Endothelial cell of umbilical vein (primary cell): Measurements from ENCODE around the gene SORCS2. TPM values are rescaled to one million over a fixed set of nuclear protein-coding genes. Genes with fewer than 3 reads are reported as not detected.

ENCODE experiments used
- BruUV-seq: library from RNA; stranded (reverse); fragments of 400-500 nt; replicated peaks from 2 replicates; lab custom pipeline; 2021; lab: Mats Ljungman, UMichigan
- CTCF ChIA-PET: fragments of 300-600, 350-600 bp; sonication (Branson Sonifier 250); formaldehyde crosslinking; loops from one replicate; lab custom pipeline; 2021; ENCODE audit warnings: antibody characterized with exemption, inconsistent platforms; lab: Charles Lee
- POLR2A ChIA-PET: fragments of 300-600, 350-600 bp; sonication (Branson Sonifier 250); formaldehyde crosslinking; loops from one replicate; lab custom pipeline; 2021; ENCODE audit warnings: antibody characterized with exemption, inconsistent platforms; lab: Charles Lee
- DNase-seq: peaks from one replicate; pipeline ENCODE4 v3.0.0-alpha.2; 2011; ENCODE audit warnings: low read depth, low spot score
- FAIRE-seq: peaks from 2 replicates; lab custom pipeline; 2011; peaks lifted over from hg19 to GRCh38; lab: Jason Lieb, UNC
- H2AFZ ChIP-seq: 2 replicates; pipeline ENCODE4 v1.6.0; 2012; ENCODE audit warnings: low read depth, low read length, control low read depth, inconsistent platforms
- H3K27ac ChIP-seq: 2 replicates; pipeline ENCODE4 v1.5.1; 2011; ENCODE audit warnings: low read depth, mild to moderate bottlenecking, control low read depth, low read length, moderate library complexity; ENCODE audit not compliant: insufficient read depth
- H3K27me3 ChIP-seq, 2 experiments: 2 replicates each; pipeline versions ENCODE4 v1.6.0 to v1.6.1; 2011; ENCODE audit warnings: low read length in 2 of 2, mixed read lengths in 1 of 2; ENCODE audit not compliant: control insufficient read depth in 2 of 2, insufficient read depth in 2 of 2
- H3K36me3 ChIP-seq, 2 experiments: 2 replicates in 1 of 2; 3 replicates in 1 of 2; pipeline ENCODE4 v1.5.1; 2011; ENCODE audit warnings: low read length in 2 of 2, mild to moderate bottlenecking in 1 of 2, moderate library complexity in 1 of 2; ENCODE audit not compliant: control insufficient read depth in 2 of 2, insufficient read depth in 2 of 2; ENCODE audit errors: extremely low read depth in 1 of 2
- H3K4me1 ChIP-seq: 3 replicates; pipeline ENCODE4 v1.5.1; 2011; ENCODE audit warnings: mild to moderate bottlenecking, low read length; ENCODE audit not compliant: control insufficient read depth, insufficient read depth; ENCODE audit errors: extremely low read depth
- H3K4me2 ChIP-seq: 2 replicates; pipeline ENCODE4 v1.6.1; 2011; ENCODE audit warnings: low read length, control low read depth, mixed read lengths; ENCODE audit not compliant: insufficient read depth
- H3K4me3 ChIP-seq, 3 experiments: fragments of 200-600 bp in 1 of 3; sonication (generic), shearing (Covaris generic) in 1 of 3; replicated peaks in 1 of 3; 2 replicates each; pipeline ENCODE4 v1.5.1; 2011 to 2016; ENCODE audit warnings: control low read depth in 3 of 3, low read length in 3 of 3, mild to moderate bottlenecking in 2 of 3, inconsistent platforms in 1 of 3, low read depth in 1 of 3, moderate library complexity in 1 of 3; ENCODE audit not compliant: insufficient read depth in 1 of 3
- H3K79me2 ChIP-seq: 2 replicates; pipeline ENCODE4 v1.6.0; 2012; ENCODE audit warnings: low read length, inconsistent platforms; ENCODE audit not compliant: control insufficient read depth, insufficient read depth
- H3K9ac ChIP-seq: replicated peaks from 2 replicates; pipeline ENCODE3; 2011; ENCODE audit warnings: low read length, control low read depth; ENCODE audit not compliant: insufficient read depth; ENCODE audit errors: extremely low read depth
- H3K9me1 ChIP-seq: replicated peaks from 3 replicates; pipeline ENCODE4 v1.6.0; 2011; ENCODE audit warnings: mild to moderate bottlenecking, low read length; ENCODE audit not compliant: control insufficient read depth, insufficient read depth; ENCODE audit errors: extremely low read depth
- H3K9me3 ChIP-seq: replicated peaks from 2 replicates; pipeline ENCODE4 v1.5.1; 2012; ENCODE audit warnings: low read length, inconsistent platforms; ENCODE audit not compliant: control insufficient read depth, insufficient read depth
- H4K20me1 ChIP-seq: replicated peaks from 2 replicates; pipeline ENCODE3; 2011; ENCODE audit warnings: mild to moderate bottlenecking, low read length; ENCODE audit not compliant: control insufficient read depth, insufficient read depth; ENCODE audit errors: extremely low read depth
- EZH2 ChIP-seq: IDR thresholded peaks from 2 replicates; pipeline ENCODE4 v1.6.1; 2012; ENCODE audit warnings: borderline replicate concordance, low read depth, mild to moderate bottlenecking, moderate library complexity, low read length, inconsistent platforms; ENCODE audit not compliant: severe bottlenecking
- FOS ChIP-seq: IDR thresholded peaks from 2 replicates; pipeline ENCODE4 v1.6.1; 2011; ENCODE audit warnings: mild to moderate bottlenecking, low read length, moderate library complexity, borderline replicate concordance; ENCODE audit not compliant: insufficient read depth
- JUN ChIP-seq: IDR thresholded peaks from 2 replicates; pipeline ENCODE4 v1.6.1; 2011; ENCODE audit warnings: borderline replicate concordance, low read depth; ENCODE audit not compliant: insufficient read length, insufficient read depth
- MAX ChIP-seq: IDR thresholded peaks from 2 replicates; pipeline ENCODE4 v1.6.1; 2011; ENCODE audit not compliant: insufficient read depth, insufficient read length
- MYC ChIP-seq: IDR thresholded peaks from one replicate; pipeline ENCODE4 v1.6.1; 2011; ENCODE audit warnings: mild to moderate bottlenecking, low read depth, low read length
- POLR2A ChIP-seq: IDR thresholded peaks from 2 replicates; pipeline ENCODE4 v1.6.1; 2012; ENCODE audit warnings: low read depth, mild to moderate bottlenecking, control low read depth, low read length
- dilution Hi-C: fragments of 300-500 bp; cut with MboI; formaldehyde crosslinking; loops from one replicate; pipeline ENCODE4 v1.15.0; 2019; ENCODE audit warnings: low sequenced_read_pairs; ENCODE audit not compliant: extremely low pct_ligation_motif_present
- intact Hi-C: fragments of 100-400 bp; cut with micrococcal nuclease; formaldehyde crosslinking; loops from one replicate; pipeline ENCODE4 v1.10.0; 2022
- polyA plus RNA-seq, 4 experiments: library from polyadenylated mRNA; depleted of rRNA in 3 of 4; stranded (reverse) in 3 of 4; unstranded in 1 of 4; fragments of >200 nt; gene quantifications; 2 replicates each; pipeline versions ENCODE4 v1.2.1 to v1.2.3, GENCODE V29; 2011 to 2012; ENCODE audit warnings: missing spikeins in 1 of 4
- total RNA-seq: library from RNA; stranded (reverse); gene quantifications from 2 replicates; pipeline ENCODE4 v1.2.3, GENCODE V29; 2021
- TF ChIP-seq, protein P1 (sequence below), 2 donors: IDR thresholded peaks; 1 replicate in 1 of 2; 2 replicates in 1 of 2; pipeline ENCODE4 v1.5.1; 2011; ENCODE audit warnings: low read length in 2 of 2, mild to moderate bottlenecking in 2 of 2, moderate library complexity in 2 of 2, control low read depth in 1 of 2, inconsistent platforms in 1 of 2, low read depth in 1 of 2; ENCODE audit not compliant: insufficient read depth in 1 of 2; ENCODE audit errors: extremely low read depth in 1 of 2

SORCS2 gene
- total and polyA plus RNA-seq, 2 donors (not counting 3 experiments of a cell fraction or from before 2014, with no cell fraction given): not detected

DNA sequence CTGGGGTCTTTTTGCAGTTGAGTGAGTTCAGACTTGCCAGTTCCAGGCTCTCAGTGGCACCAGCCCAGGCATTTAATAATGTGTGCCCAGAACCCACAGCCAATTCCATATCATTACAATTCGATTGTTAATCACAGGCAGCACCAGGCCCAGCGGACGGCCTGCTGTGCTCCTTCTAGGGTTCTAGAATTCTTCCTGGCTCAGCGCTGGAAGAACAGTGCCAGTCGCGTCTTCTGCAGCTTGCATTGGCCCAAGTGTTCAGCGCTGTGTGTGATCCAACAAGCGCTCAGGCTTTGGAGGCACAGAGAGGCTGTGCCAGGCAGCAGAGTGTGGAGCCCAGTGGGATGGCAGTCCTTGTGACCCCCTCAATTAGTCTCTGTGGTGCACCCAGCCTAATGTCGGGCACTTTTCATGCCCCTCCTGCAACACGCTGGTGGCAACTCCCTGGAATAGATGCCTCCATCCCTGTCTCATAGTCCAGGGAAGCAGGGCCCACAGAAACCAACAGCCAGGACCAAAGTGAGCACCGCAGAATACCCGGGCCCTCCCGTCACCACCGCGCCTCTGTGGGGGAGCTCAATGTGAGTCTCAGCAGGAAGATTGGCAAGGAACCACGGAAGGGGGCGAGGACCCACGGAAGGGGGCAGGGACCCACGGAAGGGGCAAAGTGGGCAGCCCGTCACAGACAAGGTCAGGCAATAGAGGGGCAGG is 554.2 kb downstream of the SORCS2 start:
- Histone ChIP-seq H3K4me2 (no peak overlapping the region), H3K79me2 (no peaks in the 10 kb centered on the region), H3K36me3 (no peaks in the 10 kb centered on the region), H4K20me1 (no peaks in the 10 kb centered on the region), H3K9me1 (no peaks in the 10 kb centered on the region), H3K27ac (no peak overlapping the region), H3K4me1 (no peaks in the 10 kb centered on the region), H3K9ac (no peak overlapping the region), H3K4me3 (no peak overlapping the region), H3K27me3 (no peaks in the 10 kb centered on the region), H2AFZ (no peak overlapping the region), H3K9me3 (no peaks in the 10 kb centered on the region)
- dilution Hi-C loops: no loop called here
- no TSS peak for BruUV-seq
- ChIA-PET POLR2A (no interaction called here), CTCF (interaction anchor here (1.7 kb wide), 1 partner anchor 26 kb away, joined by 3 read pairs; no protein-coding TSS in a partner anchor)
- intact Hi-C loops: no loop called here
- FAIRE-seq: no peak
- TF ChIP-seq MAX (no peak), JUN (no peak), POLR2A (no peak), FOS (no peak), EZH2 (no peak), MYC (no peak)
- TF ChIP-seq, protein P1, sequence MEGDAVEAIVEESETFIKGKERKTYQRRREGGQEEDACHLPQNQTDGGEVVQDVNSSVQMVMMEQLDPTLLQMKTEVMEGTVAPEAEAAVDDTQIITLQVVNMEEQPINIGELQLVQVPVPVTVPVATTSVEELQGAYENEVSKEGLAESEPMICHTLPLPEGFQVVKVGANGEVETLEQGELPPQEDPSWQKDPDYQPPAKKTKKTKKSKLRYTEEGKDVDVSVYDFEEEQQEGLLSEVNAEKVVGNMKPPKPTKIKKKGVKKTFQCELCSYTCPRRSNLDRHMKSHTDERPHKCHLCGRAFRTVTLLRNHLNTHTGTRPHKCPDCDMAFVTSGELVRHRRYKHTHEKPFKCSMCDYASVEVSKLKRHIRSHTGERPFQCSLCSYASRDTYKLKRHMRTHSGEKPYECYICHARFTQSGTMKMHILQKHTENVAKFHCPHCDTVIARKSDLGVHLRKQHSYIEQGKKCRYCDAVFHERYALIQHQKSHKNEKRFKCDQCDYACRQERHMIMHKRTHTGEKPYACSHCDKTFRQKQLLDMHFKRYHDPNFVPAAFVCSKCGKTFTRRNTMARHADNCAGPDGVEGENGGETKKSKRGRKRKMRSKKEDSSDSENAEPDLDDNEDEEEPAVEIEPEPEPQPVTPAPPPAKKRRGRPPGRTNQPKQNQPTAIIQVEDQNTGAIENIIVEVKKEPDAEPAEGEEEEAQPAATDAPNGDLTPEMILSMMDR (IDR thresholded peaks at IDR 0.05; ENCODE audit: extremely low read depth in 1 of 2, insufficient read depth in 1 of 2, low read depth in 1 of 2, low read length in 2 of 2): no peak
- DNase-seq: no peak
